Spinal cord (tissue), 10 donors: ENCODE results near the gene NTN4. TPM values are rescaled to one million over a fixed set of nuclear protein-coding genes. Genes with fewer than 3 reads are reported as not detected.

Experiments
- DNase-seq, 6 donors: peaks; one replicate each; pipeline versions ENCODE4 v3.0.0 to v3.0.0-alpha.2; 2013 to 2015; ENCODE audit warnings: low spot score in 6 of 6, low read depth in 4 of 6
- H3K27ac ChIP-seq: one replicate; pipeline ENCODE4 v1.5.1; 2013; ENCODE audit warnings: low read depth, low read length, control low read depth
- H3K27me3 ChIP-seq: one replicate; pipeline ENCODE4 v1.6.1; 2013; ENCODE audit warnings: low read length; ENCODE audit not compliant: control insufficient read depth, insufficient read depth
- H3K36me3 ChIP-seq: one replicate; pipeline ENCODE4 v1.6.1; 2013; ENCODE audit warnings: low read length; ENCODE audit not compliant: control insufficient read depth, insufficient read depth
- H3K4me1 ChIP-seq: one replicate; pipeline ENCODE4 v1.6.1; 2013; ENCODE audit warnings: low read length; ENCODE audit not compliant: control insufficient read depth, insufficient read depth
- H3K4me3 ChIP-seq: one replicate; pipeline ENCODE4 v1.5.1; 2013; ENCODE audit warnings: low read depth, low read length, control low read depth
- H3K9me3 ChIP-seq: one replicate; pipeline ENCODE4 v1.6.1; 2013; ENCODE audit warnings: low read length; ENCODE audit not compliant: control insufficient read depth, insufficient read depth
- WGBS: methylation state at CpG from one replicate; pipeline ENCODE4 v1.1.5; 2013; ENCODE audit warnings: missing lambda C conversion rate; ENCODE audit not compliant: insufficient coverage; 5-methylcytosine and 5-hydroxymethylcytosine counted together
- polyA plus RNA-seq, 2 donors: library from polyadenylated mRNA; unstranded; fragments of 120-200 nt; gene quantifications; one replicate each; pipeline ENCODE4 v1.2.1, GENCODE V29; 2013; ENCODE audit not compliant: insufficient read length in 2 of 2
- small RNA-seq: library from RNA; depleted of rRNA; stranded (forward); fragments of <200 nt; gene quantifications from one replicate; pipeline ENCODE3, GENCODE V24; 2014; ENCODE audit warnings: low replicate concordance
- total RNA-seq, 2 donors: library from RNA; depleted of rRNA in 1 of 2; stranded (reverse); fragments of 120-200 nt in 1 of 2; fragments of >200 nt in 1 of 2; gene quantifications; one replicate each; pipeline versions ENCODE4 v1.2.3 to v1.2.4, GENCODE V29; 2013 to 2014
- donor health status: healthy.

The NTN4 gene
- total and polyA plus RNA-seq, 4 donors = 10.2 to 22.9 (median 17.2) TPM

- no peaks in the 10 kb centered on the region for H3K9me3 ChIP-seq
- DNase-seq = no peak
- H3K27me3 ChIP-seq = no peaks in the 10 kb centered on the region
- whole genome bisulfite sequencing = 82% methylated on average over 1 of the region's 2 CpGs
- no peaks in the 10 kb centered on the region for H3K36me3 ChIP-seq
- H3K4me1 ChIP-seq = peaks cover 5% of the 10 kb centered on the region
- no peak overlapping the region for H3K27ac ChIP-seq
- H3K4me3 ChIP-seq = no peak overlapping the region
Measured at GRCh38 chr12:95611676-95612309, 178.8 kb downstream of the NTN4 start.

DNA sequence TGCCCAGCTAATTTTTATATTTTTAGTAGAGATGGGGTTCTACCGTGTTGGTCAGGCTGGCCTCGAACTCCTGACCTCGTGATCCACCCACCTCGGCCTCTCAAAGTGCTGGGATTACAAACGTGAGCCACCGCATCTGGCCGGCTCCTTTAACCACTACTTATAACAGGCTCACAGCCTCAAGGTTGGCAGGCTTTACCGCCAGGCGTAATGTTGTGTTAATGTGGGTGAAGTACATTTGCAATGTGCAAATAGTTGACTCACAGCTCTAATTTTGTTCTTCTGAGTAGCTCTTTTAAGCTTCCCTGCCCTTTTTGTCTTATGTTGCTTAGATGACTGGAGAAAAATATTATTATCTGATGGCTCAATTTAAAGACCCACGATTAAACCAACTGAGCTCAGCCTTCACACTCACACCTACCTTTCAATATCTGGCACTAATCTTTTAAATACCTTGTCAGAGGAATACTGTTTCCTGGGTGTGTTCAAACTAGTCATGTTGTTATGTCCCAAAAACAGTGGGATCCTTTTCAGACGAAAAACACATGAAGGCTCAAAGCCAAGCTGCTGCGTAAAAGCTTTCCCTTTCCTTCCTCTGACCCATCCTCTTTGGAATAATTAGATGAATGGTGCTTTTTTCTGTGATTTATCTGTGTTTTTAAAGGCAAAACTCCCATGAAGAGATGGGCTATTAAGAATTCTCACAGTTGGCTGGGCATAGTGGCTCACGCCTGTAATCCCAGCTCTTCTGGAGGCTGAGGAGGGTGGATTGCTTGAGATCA is 182.1 kb downstream of the NTN4 start:
- Histone ChIP-seq H3K27ac (no peak overlapping the region), H3K9me3 (no peaks in the 10 kb centered on the region), H3K4me1 (peaks cover 5% of the 10 kb centered on the region), H3K27me3 (no peaks in the 10 kb centered on the region), H3K4me3 (no peak overlapping the region), H3K36me3 (no peaks in the 10 kb centered on the region)
- peak in 3 of 6 donors; percentile 22 to 66 (median 53) for DNase-seq
- no CpG with 5 or more reads among the region's 13 CpGs for WGBS

Small RNAs within 50 kb of the gene (small RNA-seq; reads per million reads assigned to genes)
- not detected for gene RF00019
- not detected for gene RNU6-247P

Other genes starting within 250 kb of the NTN4 start
- gene USP44, start 239.3 kb downstream of the NTN4 start, total RNA-seq = 1 to 10 TPM; 1.3 to 4.4 TPM
- 1 to 10 TPM; 2.7 to 3.2 TPM for gene USP44, start 239.3 kb downstream of the NTN4 start, polyA plus RNA-seq
- gene SNRPF, start 68.2 kb upstream of the NTN4 start, total RNA-seq = 10 to 100 TPM; 16.3 to 21.0 TPM
- gene SNRPF, start 68.2 kb upstream of the NTN4 start, polyA plus RNA-seq = 10 to 100 TPM; 52.6 to 63.7 TPM
- not detected for gene CCDC38, start 151.8 kb upstream of the NTN4 start, total RNA-seq
- under 1 TPM; 0.67 to 0.75 TPM for gene CCDC38, start 151.8 kb upstream of the NTN4 start, polyA plus RNA-seq
- under 1 TPM; 0.39 to 0.69 TPM for gene AMDHD1, start 152.6 kb upstream of the NTN4 start, total RNA-seq
- under 1 TPM; 0.33 to 0.87 TPM for gene AMDHD1, start 152.6 kb upstream of the NTN4 start, polyA plus RNA-seq
- gene HAL, start 205.6 kb upstream of the NTN4 start, total RNA-seq = 1 to 10 TPM in 1 of 2 donors, under 1 TPM in 1; 0.33 to 1.6 TPM
- under 1 TPM in 1 of 2 donors, not detected in 1; 0.29 TPM for gene HAL, start 205.6 kb upstream of the NTN4 start, polyA plus RNA-seq
- gene LTA4H, start 244.8 kb upstream of the NTN4 start, total RNA-seq = 10 to 100 TPM; 59.7 to 93.3 TPM
- 10 to 100 TPM; 60.3 to 61.3 TPM for gene LTA4H, start 244.8 kb upstream of the NTN4 start, polyA plus RNA-seq